Lung (tissue), 12 donors: ENCODE measurements around the gene GPRIN1. TPM values are rescaled to one million over a fixed set of nuclear protein-coding genes. Genes with fewer than 3 reads are reported as not detected.

Experiments
- ATAC-seq: fragments of 200-7000 bp; cut with Tn5 transposase; one replicate; pipeline ENCODE4 v1.9.1; 2020; ENCODE audit warnings: moderate number of reproducible peaks; ENCODE audit not compliant: insufficient read depth, low FRiP score
- DNase-seq, 3 donors: peaks; one replicate each; pipeline ENCODE4 v3.0.0-alpha.2; 2013 to 2017
- H3K27ac ChIP-seq, 2 donors: one replicate each; pipeline ENCODE4 v1.5.1; 2013; ENCODE audit warnings: mild to moderate bottlenecking in 2 of 2, moderate library complexity in 2 of 2, control low read depth in 1 of 2, inconsistent platforms in 1 of 2, low read depth in 1 of 2, low read length in 1 of 2
- H3K27me3 ChIP-seq, 3 donors: one replicate each; pipeline ENCODE4 v1.5.1; 2013; ENCODE audit warnings: low read length in 2 of 3; ENCODE audit not compliant: control insufficient read depth in 3 of 3, insufficient read depth in 3 of 3
- H3K36me3 ChIP-seq, 4 donors: one replicate each; pipeline ENCODE4 v1.5.1; 2013; ENCODE audit warnings: low read length in 4 of 4, mild to moderate bottlenecking in 1 of 4, moderate library complexity in 1 of 4; ENCODE audit not compliant: control insufficient read depth in 4 of 4, insufficient read depth in 4 of 4
- H3K4me1 ChIP-seq, 5 donors: one replicate each; pipeline ENCODE4 v1.5.1; 2013; ENCODE audit warnings: low read length in 5 of 5, mild to moderate bottlenecking in 2 of 5, moderate library complexity in 1 of 5; ENCODE audit not compliant: control insufficient read depth in 5 of 5, insufficient read depth in 5 of 5
- H3K4me3 ChIP-seq: one replicate; pipeline ENCODE4 v1.5.1; 2013; ENCODE audit warnings: mild to moderate bottlenecking, control low read depth, moderate library complexity
- H3K9ac ChIP-seq, 2 donors: one replicate each; pipeline ENCODE4 v1.5.1; 2013; ENCODE audit warnings: low read length in 2 of 2, control low read depth in 1 of 2; ENCODE audit not compliant: insufficient read depth in 1 of 2
- H3K9me3 ChIP-seq, 4 donors: one replicate each; pipeline ENCODE4 v1.5.1; 2013; ENCODE audit warnings: low read length in 3 of 4, mild to moderate bottlenecking in 1 of 4, moderate library complexity in 1 of 4; ENCODE audit not compliant: control insufficient read depth in 4 of 4, insufficient read depth in 3 of 4
- WGBS, 2 donors: extraction: QIAGEN DNeasy Blood & Tissue Kit; methylation state at CpG; one replicate each; pipeline ENCODE4 v1.1.7; 2013; 5-methylcytosine and 5-hydroxymethylcytosine counted together
- polyA plus RNA-seq, 2 donors: library from polyadenylated mRNA; stranded (reverse); fragments of 200-250 nt; gene quantifications; one replicate each; pipeline ENCODE4 v1.2.1, GENCODE V29; 2013
- total RNA-seq, 2 donors: library from RNA; depleted of rRNA in 1 of 2; stranded (reverse); fragments of >200 nt in 1 of 2; gene quantifications; one replicate each; pipeline ENCODE4 v1.2.1, GENCODE V29; 2014 to 2021
- TF ChIP-seq, protein P1 (sequence below): IDR thresholded peaks from 2 replicates; pipeline ENCODE4 v1.5.1; 2012; ENCODE audit warnings: mild to moderate bottlenecking; ENCODE audit errors: control extremely low read depth, extremely low read depth
- donor health status: control.
- donor health status: control.
- donor health status: Bipolar disorder and iron deficiency.
- donor health status: healthy.
- donor health status: DM: yes; HTN: yes; CAD: no.

The GPRIN1 gene
- total and polyA plus RNA-seq, 4 donors = 0.39 to 1.1 (median 0.82) TPM

DNA sequence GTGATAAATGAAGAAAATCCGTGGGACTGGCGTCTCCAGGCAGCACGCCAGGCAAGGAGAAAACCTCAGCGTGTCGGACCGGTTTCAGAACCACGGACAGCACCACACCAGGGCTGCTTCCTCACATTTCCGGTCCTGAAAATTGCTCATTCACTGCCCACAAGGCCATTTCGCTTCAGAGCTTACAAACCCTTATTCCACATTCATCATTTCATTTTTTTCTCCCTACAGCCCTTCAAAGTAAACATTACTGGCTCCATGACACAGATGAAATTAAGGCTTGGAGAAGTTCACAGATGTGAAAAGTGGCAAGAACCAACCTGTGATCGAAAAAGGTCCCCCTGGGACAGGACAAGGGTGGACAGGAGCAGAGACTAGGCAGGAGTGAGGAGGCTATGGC is 1.5 kb upstream of the GPRIN1 start:
- WGBS, 2 donors = 10 to 11% methylated on average over 10 of the region's 10 CpGs

DNA sequence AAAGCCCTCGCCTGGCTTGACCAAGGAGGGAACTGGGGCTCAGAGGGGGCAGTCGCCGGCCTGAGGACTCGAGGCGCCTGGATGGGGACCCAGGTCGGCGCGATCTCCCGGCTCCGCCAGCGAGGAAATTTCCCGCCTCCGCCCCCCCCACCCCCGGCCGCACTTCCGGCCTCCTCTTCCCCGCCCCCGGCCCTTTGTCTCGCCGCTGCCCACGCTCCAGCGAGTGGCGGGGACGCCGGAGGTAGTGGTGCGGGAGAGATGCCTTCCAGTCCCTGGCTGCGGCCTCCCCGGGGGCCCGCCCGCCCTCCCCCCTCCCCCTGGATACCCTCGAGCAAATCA is 448 bp upstream of the GPRIN1 start:
- peak overlapping the region; percentile 60 for H3K4me3 ChIP-seq
- peaks cover 0 to 5% (median 0%) of the 10 kb centered on the region in 4 donors for H3K9me3 ChIP-seq
- DNase-seq (no peak), ATAC-seq (no peak)
- no peak overlapping the region for H3K27ac ChIP-seq
- H3K4me1 ChIP-seq = peaks cover 0 to 13% (median 2%) of the 10 kb centered on the region in 5 donors
- peaks cover 0 to 16% (median 4%) of the 10 kb centered on the region in 3 donors for H3K27me3 ChIP-seq
- no peak overlapping the region for H3K9ac ChIP-seq
- 3 to 4% methylated on average over 21 to 31 of the region's 31 CpGs for WGBS, 2 donors
- no peaks in the 10 kb centered on the region for H3K36me3 ChIP-seq
- TF ChIP-seq, protein P1, sequence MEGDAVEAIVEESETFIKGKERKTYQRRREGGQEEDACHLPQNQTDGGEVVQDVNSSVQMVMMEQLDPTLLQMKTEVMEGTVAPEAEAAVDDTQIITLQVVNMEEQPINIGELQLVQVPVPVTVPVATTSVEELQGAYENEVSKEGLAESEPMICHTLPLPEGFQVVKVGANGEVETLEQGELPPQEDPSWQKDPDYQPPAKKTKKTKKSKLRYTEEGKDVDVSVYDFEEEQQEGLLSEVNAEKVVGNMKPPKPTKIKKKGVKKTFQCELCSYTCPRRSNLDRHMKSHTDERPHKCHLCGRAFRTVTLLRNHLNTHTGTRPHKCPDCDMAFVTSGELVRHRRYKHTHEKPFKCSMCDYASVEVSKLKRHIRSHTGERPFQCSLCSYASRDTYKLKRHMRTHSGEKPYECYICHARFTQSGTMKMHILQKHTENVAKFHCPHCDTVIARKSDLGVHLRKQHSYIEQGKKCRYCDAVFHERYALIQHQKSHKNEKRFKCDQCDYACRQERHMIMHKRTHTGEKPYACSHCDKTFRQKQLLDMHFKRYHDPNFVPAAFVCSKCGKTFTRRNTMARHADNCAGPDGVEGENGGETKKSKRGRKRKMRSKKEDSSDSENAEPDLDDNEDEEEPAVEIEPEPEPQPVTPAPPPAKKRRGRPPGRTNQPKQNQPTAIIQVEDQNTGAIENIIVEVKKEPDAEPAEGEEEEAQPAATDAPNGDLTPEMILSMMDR = no peak

More for the DNA sequence above, 1.5 kb upstream of the GPRIN1 start:
- DNase-seq = peak; percentile 84 to 92 (median 86)
- Histone ChIP-seq H3K4me3 (no peak overlapping the region), H3K27me3 (peaks cover 0 to 23% (median 6%) of the 10 kb centered on the region in 3 donors), H3K36me3 (no peaks in the 10 kb centered on the region), H3K9me3 (peaks cover 0 to 5% (median 0%) of the 10 kb centered on the region in 4 donors), H3K4me1 (peaks cover 0 to 8% (median 2%) of the 10 kb centered on the region in 5 donors), H3K27ac (no peak overlapping the region), H3K9ac (no peak overlapping the region)
- peak; percentile 39 for ATAC-seq
- TF ChIP-seq, protein P1 = no peak

DNA sequence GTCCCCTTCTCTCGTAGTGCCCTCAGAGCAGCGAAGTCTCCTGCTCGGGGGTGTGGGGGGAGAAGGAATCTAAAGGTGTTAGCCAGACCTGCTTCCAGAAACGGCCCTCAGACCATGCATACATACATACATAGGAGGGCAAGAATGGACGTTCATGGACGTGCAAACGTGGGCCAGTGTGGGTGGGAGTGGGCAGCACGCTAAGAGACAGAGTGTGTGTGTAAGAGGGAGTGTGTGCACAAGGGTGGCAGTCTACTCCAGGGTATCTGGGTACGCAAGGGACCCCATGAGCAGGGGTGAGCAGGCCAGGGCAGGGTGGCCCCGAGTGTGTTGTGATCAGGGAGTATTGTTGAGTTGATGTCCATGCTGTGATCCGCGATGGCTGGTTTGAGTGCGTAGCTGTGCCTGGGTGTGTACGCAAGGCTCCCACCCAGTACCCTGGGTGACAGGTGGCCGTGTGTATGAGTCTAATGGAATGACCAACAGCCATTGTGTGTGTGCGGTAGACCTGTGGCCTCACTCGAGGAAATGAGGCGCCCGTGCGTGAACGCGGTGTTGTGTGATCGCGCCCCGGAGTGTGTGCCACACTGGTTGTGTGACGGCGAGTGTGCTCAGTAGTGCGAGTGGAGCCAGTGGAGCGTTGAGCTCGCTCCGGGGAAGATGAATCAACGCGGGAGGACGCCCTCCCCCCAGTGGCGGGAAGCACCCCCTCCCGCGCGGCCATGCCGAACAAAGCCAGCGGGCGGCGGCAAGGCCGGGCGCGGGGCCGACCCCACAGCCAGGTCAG is 826 bp downstream of the GPRIN1 start:
- TF ChIP-seq, protein P1 = no peak
- no peaks in the 10 kb centered on the region for H3K36me3 ChIP-seq
- H3K9me3 ChIP-seq = peaks cover 0 to 5% (median 0%) of the 10 kb centered on the region in 4 donors
- H3K4me3 ChIP-seq = no peak overlapping the region
- peaks cover 0 to 13% (median 0%) of the 10 kb centered on the region in 5 donors for H3K4me1 ChIP-seq
- no peak overlapping the region for H3K27ac ChIP-seq
- DNase-seq (no peak), ATAC-seq (no peak)
- H3K27me3 ChIP-seq = peaks cover 0 to 11% (median 4%) of the 10 kb centered on the region in 3 donors
- no peak overlapping the region for H3K9ac ChIP-seq
- 32 to 42% methylated on average over 34 to 46 of the region's 46 CpGs for WGBS, 2 donors
